Bronchial epithelial cell (primary cell): Measurements from ENCODE around the gene NTPCR. TPM values are rescaled to one million over a fixed set of nuclear protein-coding genes. Genes with fewer than 3 reads are reported as not detected.
A peak's percentile ranks its signal among the peaks of the same experiment; 100 is the strongest.
"Not testable (repeated sequence)": the region's sequence is repeated elsewhere in the genome, so short reads cannot be mapped to it uniquely, and the experiment has no call there.

Experiments
- DNase-seq: peaks from one replicate; pipeline ENCODE4 v3.0.0-alpha.2; 2010; ENCODE audit warnings: low read depth
- FAIRE-seq: peaks from 2 replicates; lab custom pipeline; 2011; peaks lifted over from hg19 to GRCh38; lab: Jason Lieb, UNC
- H3K27me3 ChIP-seq: 2 replicates; pipeline ENCODE4 v1.5.1; 2011; ENCODE audit warnings: low read length; ENCODE audit not compliant: control insufficient read depth, insufficient read depth
- H3K36me3 ChIP-seq: 2 replicates; pipeline ENCODE4 v1.5.1; 2011; ENCODE audit warnings: low read length; ENCODE audit not compliant: control insufficient read depth, insufficient read depth
- H3K4me3 ChIP-seq: 2 replicates; pipeline ENCODE4 v1.5.1; 2011; ENCODE audit warnings: mild to moderate bottlenecking, low read depth, low read length, control low read depth
- CTCF ChIP-seq: IDR thresholded peaks from 2 replicates; pipeline ENCODE4 v1.5.1; 2011; ENCODE audit warnings: mild to moderate bottlenecking, moderate library complexity, low read length, control low read depth, inconsistent platforms; ENCODE audit not compliant: insufficient read depth, severe bottlenecking
- total RNA-seq: library from RNA; depleted of rRNA; stranded (reverse); fragments of >200 nt; gene quantifications from 2 replicates; pipeline ENCODE4 v1.2.1, GENCODE V29; 2014

Gene NTPCR
- total RNA-seq, 1 donor from 2014 or later = 13.4 TPM

- no peak overlapping the region for H3K4me3 ChIP-seq
- FAIRE-seq (no peak), DNase-seq (no peak)
- no peaks in the 10 kb centered on the region for H3K27me3 ChIP-seq
- H3K36me3 ChIP-seq = peaks cover 8% of the 10 kb centered on the region
- no peak for TF ChIP-seq CTCF
Measured at GRCh38 chr1:232995189-232995588, 44.8 kb downstream of the NTPCR start.

GRCh38 chr1:232996143-232996542 is 45.7 kb downstream of the NTPCR start:
- no peak for FAIRE-seq
- no peak for TF ChIP-seq CTCF
- Histone ChIP-seq H3K4me3 (no peak overlapping the region), H3K36me3 (peaks cover 10% of the 10 kb centered on the region), H3K27me3 (no peaks in the 10 kb centered on the region)
- DNase-seq = no peak

GRCh38 chr1:232998138-232998537 is 47.7 kb downstream of the NTPCR start:
- Histone ChIP-seq H3K36me3 (peaks cover 10% of the 10 kb centered on the region), H3K4me3 (no peak overlapping the region), H3K27me3 (no peaks in the 10 kb centered on the region)
- FAIRE-seq = no peak
- no peak for DNase-seq
- no peak for TF ChIP-seq CTCF

- DNase-seq = no peak
- Histone ChIP-seq H3K27me3 (no peaks in the 10 kb centered on the region), H3K4me3 (no peak overlapping the region), H3K36me3 (peaks cover 10% of the 10 kb centered on the region)
- no peak for TF ChIP-seq CTCF
- FAIRE-seq = peak; percentile 86
Measured at GRCh38 chr1:232998646-232999045, 48.2 kb downstream of the NTPCR start.

- FAIRE-seq (peak; percentile 52), DNase-seq (no peak)
- H3K4me3 ChIP-seq = no peak overlapping the region
- peaks cover 10% of the 10 kb centered on the region for H3K36me3 ChIP-seq
- H3K27me3 ChIP-seq = no peaks in the 10 kb centered on the region
- no peak for TF ChIP-seq CTCF
Measured at GRCh38 chr1:232999956-233000625, 49.7 kb downstream of the NTPCR start.

GRCh38 chr1:233003638-233004037 is 53.2 kb downstream of the NTPCR start:
- not testable (repeated sequence) for H3K4me3 ChIP-seq, DNase-seq, H3K27me3 ChIP-seq, FAIRE-seq
- peaks cover 11% of the 10 kb centered on the region for H3K36me3 ChIP-seq
